COLO668 (cell line): Measurements from ENCODE around the gene ZG16.

ENCODE experiments used
- DNase-seq: peaks from one replicate; lab custom pipeline; 2025; ENCODE audit not compliant: unreplicated experiment; lab: John Stamatoyannopoulos, UW

ZG16 gene

GRCh38 chr16:29820271-29820701, 42.2 kb downstream of the ZG16 start, which contains the start of gene MVP:
MVP (plus strand) TSS chr16:29820462; CDS start chr16:29830550, 10,088 bp downstream.
- peak; percentile 75 for DNase-seq

- peak; percentile 44 for DNase-seq
These were observed 42.9 kb downstream of the ZG16 start for GRCh38 chr16:29820730-29821642.

DNA sequence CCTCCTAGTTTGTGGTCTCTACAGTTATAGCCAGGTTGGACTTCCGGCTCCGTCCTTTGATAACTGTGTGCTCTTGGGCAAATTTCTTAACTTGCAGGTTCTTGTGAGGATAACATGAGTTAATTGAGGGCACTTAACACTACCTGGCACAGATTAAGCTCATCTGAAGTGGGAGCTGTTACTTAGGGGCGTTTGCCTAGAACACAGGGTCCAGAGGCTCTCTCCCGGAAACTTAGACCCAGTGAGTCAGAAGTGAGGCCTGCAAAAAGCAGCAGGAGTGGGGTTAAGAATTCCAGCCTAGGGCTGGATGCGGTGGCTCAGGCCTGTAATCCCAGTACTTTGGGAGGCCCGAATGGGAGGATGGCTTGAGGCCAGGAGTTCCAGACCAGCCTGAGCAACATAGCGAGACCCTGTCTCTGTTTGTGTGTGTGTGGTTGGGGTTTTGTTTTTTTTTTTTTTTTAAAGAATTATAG, 43.6 kb downstream of the ZG16 start:
- DNase-seq: no peak

GRCh38 chr16:29824589-29825144, 46.6 kb downstream of the ZG16 start:
- no peak for DNase-seq

GRCh38 chr16:29825145-29826044, 47.3 kb downstream of the ZG16 start:
- DNase-seq: no peak

DNA sequence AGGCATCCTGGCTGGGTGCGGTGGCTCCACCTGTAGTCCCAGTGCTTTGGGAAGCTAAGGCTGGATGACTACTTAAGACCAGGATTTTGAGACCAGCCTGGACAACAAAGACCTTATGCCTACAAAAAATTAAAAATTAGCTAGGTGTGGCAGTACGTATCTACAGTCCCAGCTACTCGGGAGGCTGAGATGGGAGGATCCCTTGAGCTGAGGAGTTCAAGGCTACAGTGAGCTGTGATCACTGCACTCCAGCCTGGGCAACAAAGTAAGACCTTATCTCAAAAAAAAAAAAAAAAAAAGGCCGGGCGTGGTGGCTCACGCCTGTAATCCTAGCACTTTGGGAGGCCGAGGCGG, 48.3 kb downstream of the ZG16 start:
- no peak for DNase-seq

- no peak for DNase-seq
These were observed 52.7 kb downstream of the ZG16 start for GRCh38 chr16:29830774-29831173.

DNA sequence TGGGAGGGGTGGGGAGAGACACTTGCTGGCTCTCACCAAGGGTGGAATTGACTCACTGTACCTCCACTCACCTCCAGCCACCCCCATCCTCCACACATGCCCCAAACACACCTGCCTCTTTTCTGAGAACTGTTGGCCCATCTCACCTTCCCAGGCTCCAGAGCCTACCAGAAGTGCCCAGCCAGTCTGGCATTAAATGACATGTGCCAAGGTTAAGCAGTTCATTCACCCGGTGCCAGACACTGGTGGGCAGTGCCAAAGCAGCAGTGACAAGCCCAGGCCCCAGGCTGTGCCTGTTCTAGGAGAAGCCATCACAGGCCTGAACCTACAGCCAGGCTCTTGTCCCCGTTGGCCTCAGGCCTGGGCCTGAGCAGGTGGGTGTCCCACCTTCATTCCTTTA, 53.4 kb downstream of the ZG16 start:
- DNase-seq: no peak
